Measurements from ENCODE around the gene ZNF396.

DNA sequence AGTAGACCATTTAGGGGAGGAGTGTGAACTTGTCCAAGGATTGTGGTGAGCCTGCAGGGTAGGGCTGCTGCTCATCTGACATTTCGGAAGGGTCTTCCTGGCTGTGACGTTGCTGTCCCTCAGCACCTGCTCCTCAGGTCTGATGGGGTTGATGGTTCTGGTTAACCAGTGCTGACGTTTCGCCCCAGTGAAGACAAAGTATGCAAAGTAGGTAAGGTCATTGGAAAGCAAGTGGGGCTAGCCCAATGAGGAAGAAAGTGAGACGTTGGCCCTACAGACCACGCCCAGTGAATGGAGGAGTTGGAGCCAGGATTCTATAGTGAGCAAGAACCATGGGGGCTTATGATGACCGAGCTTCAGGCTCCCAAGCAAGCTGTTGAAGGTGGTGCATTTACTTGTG, 33.4 kb upstream of the ZNF396 start:
- TF ChIP-seq, protein P1, sequence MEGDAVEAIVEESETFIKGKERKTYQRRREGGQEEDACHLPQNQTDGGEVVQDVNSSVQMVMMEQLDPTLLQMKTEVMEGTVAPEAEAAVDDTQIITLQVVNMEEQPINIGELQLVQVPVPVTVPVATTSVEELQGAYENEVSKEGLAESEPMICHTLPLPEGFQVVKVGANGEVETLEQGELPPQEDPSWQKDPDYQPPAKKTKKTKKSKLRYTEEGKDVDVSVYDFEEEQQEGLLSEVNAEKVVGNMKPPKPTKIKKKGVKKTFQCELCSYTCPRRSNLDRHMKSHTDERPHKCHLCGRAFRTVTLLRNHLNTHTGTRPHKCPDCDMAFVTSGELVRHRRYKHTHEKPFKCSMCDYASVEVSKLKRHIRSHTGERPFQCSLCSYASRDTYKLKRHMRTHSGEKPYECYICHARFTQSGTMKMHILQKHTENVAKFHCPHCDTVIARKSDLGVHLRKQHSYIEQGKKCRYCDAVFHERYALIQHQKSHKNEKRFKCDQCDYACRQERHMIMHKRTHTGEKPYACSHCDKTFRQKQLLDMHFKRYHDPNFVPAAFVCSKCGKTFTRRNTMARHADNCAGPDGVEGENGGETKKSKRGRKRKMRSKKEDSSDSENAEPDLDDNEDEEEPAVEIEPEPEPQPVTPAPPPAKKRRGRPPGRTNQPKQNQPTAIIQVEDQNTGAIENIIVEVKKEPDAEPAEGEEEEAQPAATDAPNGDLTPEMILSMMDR (conservative IDR thresholded peaks at IDR 0.05): no peak
- TF ChIP-seq ZFX (IDR thresholded peaks at IDR 0.05): no peak
